Body of pancreas (tissue), 4 donors: ENCODE data around the gene CCDC47. TPM values are rescaled to one million over a fixed set of nuclear protein-coding genes. Genes with fewer than 3 reads are reported as not detected.

Source experiments
- ATAC-seq: fragments of 150-250 bp; one replicate; pipeline ENCODE4 v1.9.1; 2016
- DNase-seq, 4 donors: peaks; one replicate each; pipeline ENCODE4 v3.0.0-alpha.2; 2019
- H3K27ac ChIP-seq, 4 donors: fragments of 200-600 bp; sonication (generic); 1 replicate in 3 of 4; 2 replicates in 1 of 4; pipeline versions ENCODE4 v1.5.1 to v1.6.1; 2016 to 2019; ENCODE audit warnings: mild to moderate bottlenecking in 1 of 4, mixed read lengths in 1 of 4, moderate library complexity in 1 of 4
- H3K27me3 ChIP-seq, 2 donors: fragments of 200-600 bp; sonication (generic); one replicate each; pipeline ENCODE4 v1.6.0; 2016; ENCODE audit warnings: mild to moderate bottlenecking in 1 of 2
- H3K36me3 ChIP-seq, 2 donors: fragments of 200-600 bp; sonication (generic); replicated peaks in 1 of 2; 2 replicates each; pipeline ENCODE4 v1.5.1; 2016; ENCODE audit warnings: low read depth in 2 of 2; ENCODE audit not compliant: insufficient read depth in 1 of 2
- H3K4me1 ChIP-seq: fragments of 200-600 bp; sonication (generic); one replicate; pipeline ENCODE4 v1.6.0; 2016
- H3K4me3 ChIP-seq, 2 donors: fragments of 200-600 bp; sonication (generic); 1 replicate in 1 of 2; 2 replicates in 1 of 2; pipeline ENCODE4 v1.5.1; 2016 to 2019
- H3K9me3 ChIP-seq, 3 donors: fragments of 200-600 bp; sonication (generic); 1 replicate in 2 of 3; 2 replicates in 1 of 3; pipeline ENCODE4 v1.5.1; 2016
- POLR2A ChIP-seq, 3 donors: fragments of 450-650 bp; IDR thresholded peaks; one replicate each; pipeline ENCODE4 v1.6.1; 2016; ENCODE audit warnings: antibody characterized with exemption in 3 of 3, mild to moderate bottlenecking in 2 of 3
- WGBS, 2 donors: methylation state at CpG; one replicate each; pipeline ENCODE4 v1.1.5; 2017; 5-methylcytosine and 5-hydroxymethylcytosine counted together
- intact Hi-C: fragments of 100-400 bp; cut with DNase I; formaldehyde crosslinking; loops from one replicate; pipeline ENCODE4 v1.15.1; 2023
- total RNA-seq, 2 donors: library from RNA; depleted of rRNA; stranded (reverse); fragments of >200 nt; gene quantifications; one replicate each; pipeline ENCODE4 v1.1.0, GENCODE V29; 2016
- TF ChIP-seq, protein P1 (sequence below), 7 experiments: fragments of 450-650 bp in 4 of 7; fragments of 200-600 bp in 3 of 7; sonication (generic) in 3 of 7; IDR thresholded peaks; one replicate each; pipeline ENCODE4 v1.5.1; 2016 to 2019; ENCODE audit warnings: antibody characterized with exemption in 7 of 7

The CCDC47 gene
- total RNA-seq, 2 donors from 2014 or later = 42.2 to 56.8 TPM

DNA sequence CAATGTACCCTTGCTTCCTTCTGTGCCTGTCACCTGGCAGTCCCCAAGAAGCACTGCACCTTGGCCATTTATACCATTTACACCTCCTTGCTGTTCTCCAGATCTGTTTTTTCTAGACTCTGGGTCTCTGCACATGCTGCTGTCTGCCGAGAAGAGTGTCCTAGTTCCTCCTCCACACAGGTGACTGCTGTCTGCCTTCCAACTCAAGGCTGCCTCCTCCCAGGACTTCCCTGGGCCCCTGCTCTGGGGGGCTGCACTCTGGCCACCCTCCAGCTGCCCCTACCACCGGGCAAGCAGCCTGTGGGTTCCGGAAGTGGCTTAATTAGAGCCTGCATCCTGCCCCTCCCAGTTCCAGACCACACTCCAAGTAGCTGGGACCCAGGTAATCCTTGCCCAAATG is 67.7 kb downstream of the CCDC47 start:
- peaks cover 0 to 8% of the 10 kb centered on the region in 2 donors for H3K36me3 ChIP-seq
- peaks cover 19% of the 10 kb centered on the region for H3K4me1 ChIP-seq
- DNase-seq (no peak), ATAC-seq (no peak)
- H3K4me3 ChIP-seq = no peak overlapping the region
- intact Hi-C loops = no loop called here
- H3K27ac ChIP-seq = no peak overlapping the region
- WGBS, 2 donors = 58 to 75% methylated on average over 3 of the region's 3 CpGs
- H3K27me3 ChIP-seq = no peaks in the 10 kb centered on the region
- TF ChIP-seq, protein P1, sequence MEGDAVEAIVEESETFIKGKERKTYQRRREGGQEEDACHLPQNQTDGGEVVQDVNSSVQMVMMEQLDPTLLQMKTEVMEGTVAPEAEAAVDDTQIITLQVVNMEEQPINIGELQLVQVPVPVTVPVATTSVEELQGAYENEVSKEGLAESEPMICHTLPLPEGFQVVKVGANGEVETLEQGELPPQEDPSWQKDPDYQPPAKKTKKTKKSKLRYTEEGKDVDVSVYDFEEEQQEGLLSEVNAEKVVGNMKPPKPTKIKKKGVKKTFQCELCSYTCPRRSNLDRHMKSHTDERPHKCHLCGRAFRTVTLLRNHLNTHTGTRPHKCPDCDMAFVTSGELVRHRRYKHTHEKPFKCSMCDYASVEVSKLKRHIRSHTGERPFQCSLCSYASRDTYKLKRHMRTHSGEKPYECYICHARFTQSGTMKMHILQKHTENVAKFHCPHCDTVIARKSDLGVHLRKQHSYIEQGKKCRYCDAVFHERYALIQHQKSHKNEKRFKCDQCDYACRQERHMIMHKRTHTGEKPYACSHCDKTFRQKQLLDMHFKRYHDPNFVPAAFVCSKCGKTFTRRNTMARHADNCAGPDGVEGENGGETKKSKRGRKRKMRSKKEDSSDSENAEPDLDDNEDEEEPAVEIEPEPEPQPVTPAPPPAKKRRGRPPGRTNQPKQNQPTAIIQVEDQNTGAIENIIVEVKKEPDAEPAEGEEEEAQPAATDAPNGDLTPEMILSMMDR (IDR thresholded peaks at IDR 0.05) = no peak
- TF ChIP-seq POLR2A (IDR thresholded peaks at IDR 0.05) = no peak
- H3K9me3 ChIP-seq = no peaks in the 10 kb centered on the region

GRCh38 chr17:63704836-63705235 is 68.6 kb downstream of the CCDC47 start:
- DNase-seq = no peak
- no peak for ATAC-seq
- Histone ChIP-seq H3K4me3 (no peak overlapping the region), H3K27me3 (no peaks in the 10 kb centered on the region), H3K36me3 (peaks cover 0 to 5% of the 10 kb centered on the region in 2 donors), H3K4me1 (peaks cover 17% of the 10 kb centered on the region), H3K9me3 (no peaks in the 10 kb centered on the region), H3K27ac (no peak overlapping the region)
- intact Hi-C loops = no loop called here
- WGBS, 2 donors = 88 to 91% methylated on average over 7 to 9 of the region's 9 CpGs
- no peak for TF ChIP-seq POLR2A (IDR thresholded peaks at IDR 0.05)
- TF ChIP-seq, protein P1 (IDR thresholded peaks at IDR 0.05) = no peak

- Histone ChIP-seq H3K4me1 (peaks cover 14% of the 10 kb centered on the region), H3K4me3 (no peak overlapping the region), H3K36me3 (peaks cover 0 to 4% of the 10 kb centered on the region in 2 donors), H3K27me3 (no peaks in the 10 kb centered on the region), H3K27ac (no peak overlapping the region), H3K9me3 (no peaks in the 10 kb centered on the region)
- WGBS, 2 donors = 95 to 98% methylated on average over 6 of the region's 11 CpGs
- intact Hi-C loops = no loop called here
- DNase-seq (no peak), ATAC-seq (no peak)
- TF ChIP-seq POLR2A (IDR thresholded peaks at IDR 0.05) = no peak
- TF ChIP-seq, protein P1 (IDR thresholded peaks at IDR 0.05) = no peak
These were observed 69.2 kb downstream of the CCDC47 start for GRCh38 chr17:63704259-63704576.

GRCh38 chr17:63703556-63704258 is 69.7 kb downstream of the CCDC47 start:
- Histone ChIP-seq H3K27me3 (no peaks in the 10 kb centered on the region), H3K27ac (no peak overlapping the region), H3K36me3 (peaks cover 0 to 1% of the 10 kb centered on the region in 2 donors), H3K4me3 (no peak overlapping the region), H3K9me3 (no peaks in the 10 kb centered on the region), H3K4me1 (peaks cover 18% of the 10 kb centered on the region)
- ATAC-seq (no peak), DNase-seq (no peak)
- WGBS, 2 donors = 91 to 92% methylated on average over 15 to 16 of the region's 16 CpGs
- TF ChIP-seq, protein P1 (IDR thresholded peaks at IDR 0.05) = no peak
- TF ChIP-seq POLR2A (IDR thresholded peaks at IDR 0.05) = no peak
- intact Hi-C loops = no loop called here

DNA sequence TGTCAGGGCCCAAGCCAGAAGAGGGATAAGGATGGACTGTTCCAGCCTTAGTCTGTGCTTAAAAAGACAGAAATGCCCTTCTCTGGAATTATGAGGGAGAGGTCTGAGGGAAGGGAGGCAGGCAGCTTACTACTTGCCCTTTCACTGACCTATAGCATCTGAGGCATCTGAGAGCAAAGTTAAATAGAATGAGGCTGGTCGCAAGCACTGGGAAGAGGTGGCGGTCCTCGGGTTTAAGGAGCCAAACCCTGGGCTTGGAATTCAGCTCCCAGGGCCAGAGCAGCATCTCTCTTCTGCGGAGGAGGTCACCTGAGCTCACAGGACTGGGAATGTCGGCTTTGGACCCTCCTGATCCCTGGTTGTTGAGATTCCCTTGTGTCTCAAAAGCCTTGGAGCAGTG is 70.4 kb downstream of the CCDC47 start:
- Histone ChIP-seq H3K4me1 (peaks cover 25% of the 10 kb centered on the region), H3K27ac (no peak overlapping the region), H3K4me3 (no peak overlapping the region), H3K9me3 (no peaks in the 10 kb centered on the region), H3K27me3 (no peaks in the 10 kb centered on the region), H3K36me3 (peaks cover 0 to 1% of the 10 kb centered on the region in 2 donors)
- intact Hi-C loops = no loop called here
- no peak for DNase-seq
- no peak for ATAC-seq
- no peak for TF ChIP-seq POLR2A (IDR thresholded peaks at IDR 0.05)
- TF ChIP-seq, protein P1 (IDR thresholded peaks at IDR 0.05) = no peak
- 81 to 83% methylated on average over 5 of the region's 5 CpGs for WGBS, 2 donors
